H1 (cell line): ENCODE data around the gene AGPAT3. TPM values are rescaled to one million over a fixed set of nuclear protein-coding genes. Genes with fewer than 3 reads are reported as not detected.

ENCODE experiments used
- CTCF ChIA-PET: fragments of 300-600 bp; sonication (Branson Sonifier 250); formaldehyde crosslinking; loops from one replicate; lab custom pipeline; 2021; ENCODE audit not compliant: partially characterized antibody; lab: Charles Lee
- POLR2A ChIA-PET: fragments of 300-600 bp; sonication (Branson Sonifier 250); formaldehyde crosslinking; loops from one replicate; lab custom pipeline; 2021; ENCODE audit warnings: inconsistent platforms; ENCODE audit not compliant: partially characterized antibody; lab: Charles Lee
- DNase-seq, 2 experiments: peaks; one replicate each; pipeline versions ENCODE4 v3.0.0 to v3.0.0-alpha.2; 2010 to 2022; ENCODE audit warnings: low spot score in 2 of 2, low read depth in 1 of 2, mixed read lengths in 1 of 2
- FAIRE-seq: peaks from 2 replicates; lab custom pipeline; 2011; peaks lifted over from hg19 to GRCh38; lab: Jason Lieb, UNC
- H2AFZ ChIP-seq: 2 replicates; pipeline ENCODE4 v1.8.1; 2012; ENCODE audit warnings: low read length, inconsistent platforms
- H2AK5ac ChIP-seq: 2 replicates; pipeline ENCODE4 v1.6.1; 2013; ENCODE audit warnings: low read depth, low read length
- H2BK120ac ChIP-seq: replicated peaks from 2 replicates; pipeline ENCODE3; 2013; ENCODE audit warnings: low read depth, low read length, inconsistent platforms
- H2BK12ac ChIP-seq: 2 replicates; pipeline ENCODE4 v1.6.1; 2013; ENCODE audit warnings: low read depth, low read length
- H2BK15ac ChIP-seq: 2 replicates; pipeline ENCODE4 v1.6.1; 2013; ENCODE audit warnings: low read length
- H2BK20ac ChIP-seq: 2 replicates; pipeline ENCODE4 v1.6.1; 2013; ENCODE audit warnings: low read length
- H2BK5ac ChIP-seq: 2 replicates; pipeline ENCODE4 v1.6.1; 2013; ENCODE audit warnings: low read depth, low read length
- H3K14ac ChIP-seq: 2 replicates; pipeline ENCODE4 v1.6.1; 2013; ENCODE audit warnings: inconsistent platforms; ENCODE audit not compliant: insufficient read length
- H3K18ac ChIP-seq: 2 replicates; pipeline ENCODE4 v1.6.1; 2013; ENCODE audit warnings: low read length; ENCODE audit errors: extremely low read depth
- H3K23ac ChIP-seq: 2 replicates; pipeline ENCODE4 v1.6.1; 2013; ENCODE audit warnings: inconsistent platforms; ENCODE audit not compliant: insufficient read length
- H3K23me2 ChIP-seq: 2 replicates; pipeline ENCODE4 v1.6.1; 2013; ENCODE audit warnings: low read depth, low read length
- H3K27ac ChIP-seq: 2 replicates; pipeline ENCODE4 v1.6.1; 2011; ENCODE audit warnings: low read depth, low read length, inconsistent platforms
- H3K27me3 ChIP-seq, 4 experiments: replicated peaks in 1 of 4; 1 replicate in 1 of 4; 2 replicates in 3 of 4; pipeline versions ENCODE4 v1.6.1 to v1.8.1; 2011 to 2013; ENCODE audit warnings: low read length in 3 of 4, mild to moderate bottlenecking in 3 of 4, inconsistent platforms in 2 of 4, mixed read lengths in 2 of 4, moderate library complexity in 1 of 4; ENCODE audit not compliant: control insufficient read depth in 3 of 4, insufficient read depth in 3 of 4; ENCODE audit errors: extremely low read depth in 1 of 4
- H3K36me3 ChIP-seq, 4 experiments: 2 replicates each; pipeline versions ENCODE4 v1.6.1 to v1.8.1; 2011 to 2013; ENCODE audit warnings: mild to moderate bottlenecking in 4 of 4, low read length in 3 of 4, moderate library complexity in 2 of 4, control low read depth in 1 of 4, inconsistent platforms in 1 of 4; ENCODE audit not compliant: insufficient read depth in 4 of 4, control insufficient read depth in 2 of 4
- H3K4ac ChIP-seq: replicated peaks from 2 replicates; pipeline ENCODE3; 2013; ENCODE audit warnings: low read length, low read depth, mixed read lengths, inconsistent platforms; ENCODE audit not compliant: insufficient read length
- H3K4me1 ChIP-seq, 4 experiments: replicated peaks in 1 of 4; 1 replicate in 1 of 4; 2 replicates in 3 of 4; pipeline versions ENCODE4 v1.6.1 to v1.8.1; 2011 to 2013; ENCODE audit warnings: low read length in 3 of 4, inconsistent platforms in 2 of 4, mixed read lengths in 1 of 4; ENCODE audit not compliant: insufficient read depth in 4 of 4, control insufficient read depth in 3 of 4
- H3K4me2 ChIP-seq, 2 experiments: 2 replicates each; pipeline versions ENCODE4 v1.6.1 to v1.8.1; 2011 to 2013; ENCODE audit warnings: low read depth in 2 of 2, low read length in 2 of 2, control low read depth in 1 of 2, inconsistent platforms in 1 of 2, mild to moderate bottlenecking in 1 of 2; ENCODE audit not compliant: insufficient read depth in 1 of 2
- H3K4me3 ChIP-seq, 4 experiments: fragments of 200-600, 300-600 bp in 1 of 4; sonication (generic), shearing (Covaris generic), sonication (Bioruptor Twin) in 1 of 4; 2 replicates each; pipeline versions ENCODE4 v1.5.1 to v1.8.1; 2011 to 2016; ENCODE audit warnings: low read length in 4 of 4, low read depth in 3 of 4, control low read depth in 2 of 4, inconsistent platforms in 2 of 4, mild to moderate bottlenecking in 2 of 4, mixed read lengths in 1 of 4, moderate library complexity in 1 of 4; ENCODE audit not compliant: insufficient read depth in 2 of 4; ENCODE audit errors: extremely low read depth in 1 of 4
- H3K56ac ChIP-seq: replicated peaks from 2 replicates; pipeline ENCODE3; 2013; ENCODE audit warnings: low read depth, mild to moderate bottlenecking, mixed read lengths, low read length, inconsistent platforms; ENCODE audit not compliant: insufficient read length
- H3K79me1 ChIP-seq: 2 replicates; pipeline ENCODE4 v1.6.1; 2013; ENCODE audit warnings: low read depth, low read length, control low read depth
- H3K79me2 ChIP-seq, 2 experiments: 2 replicates each; pipeline versions ENCODE4 v1.6.1 to v1.8.1; 2012 to 2013; ENCODE audit warnings: low read length in 2 of 2, mild to moderate bottlenecking in 2 of 2, inconsistent platforms in 1 of 2; ENCODE audit not compliant: insufficient read depth in 2 of 2, control insufficient read depth in 1 of 2
- H3K9ac ChIP-seq, 4 experiments: replicated peaks in 1 of 4; 1 replicate in 1 of 4; 2 replicates in 3 of 4; pipeline versions ENCODE4 v1.6.1 to v1.8.1; 2011 to 2013; ENCODE audit warnings: low read depth in 3 of 4, low read length in 3 of 4, control low read depth in 2 of 4, mild to moderate bottlenecking in 2 of 4, moderate library complexity in 2 of 4, inconsistent platforms in 1 of 4; ENCODE audit errors: extremely low read depth in 1 of 4
- H3K9me3 ChIP-seq, 2 experiments: 2 replicates each; pipeline versions ENCODE4 v1.6.1 to v1.8.1; 2012 to 2013; ENCODE audit warnings: mild to moderate bottlenecking in 2 of 2, moderate library complexity in 2 of 2, control low read depth in 1 of 2, inconsistent platforms in 1 of 2, low read depth in 1 of 2, low read length in 1 of 2, mixed read lengths in 1 of 2; ENCODE audit not compliant: insufficient read depth in 2 of 2
- H4K20me1 ChIP-seq, 2 experiments: replicated peaks in 1 of 2; 2 replicates each; pipeline versions ENCODE3 to v1.8.1; 2011 to 2013; ENCODE audit warnings: inconsistent platforms in 2 of 2, low read length in 2 of 2, mild to moderate bottlenecking in 1 of 2; ENCODE audit not compliant: insufficient read depth in 2 of 2, control insufficient read depth in 1 of 2
- H4K5ac ChIP-seq: 2 replicates; pipeline ENCODE4 v1.6.1; 2013; ENCODE audit warnings: low read length, low read depth, mixed read lengths, inconsistent platforms; ENCODE audit not compliant: insufficient read length
- H4K8ac ChIP-seq: 2 replicates; pipeline ENCODE4 v1.8.0; 2013; ENCODE audit warnings: mild to moderate bottlenecking, moderate library complexity, low read length, inconsistent platforms; ENCODE audit not compliant: insufficient read depth; ENCODE audit errors: extremely low read depth
- H4K91ac ChIP-seq: replicated peaks from 2 replicates; pipeline ENCODE3; 2013; ENCODE audit warnings: low read length, mixed read lengths, inconsistent platforms; ENCODE audit not compliant: insufficient read length
- ATF3 ChIP-seq: IDR thresholded peaks from 2 replicates; pipeline ENCODE4 v1.6.1; 2011; ENCODE audit warnings: low read depth, mild to moderate bottlenecking, low read length; ENCODE audit not compliant: insufficient read depth
- BACH1 ChIP-seq: IDR thresholded peaks from 2 replicates; pipeline ENCODE4 v1.6.1; 2012; ENCODE audit warnings: low read length, improper control_type of control experiment
- CBX5 ChIP-seq: fragments of 300-800, 300-1000 bp; sonication (generic); IDR thresholded peaks from 2 replicates; pipeline ENCODE4 v1.7.1; 2016; ENCODE audit warnings: antibody characterized with exemption, low read length, low read depth
- EZH2 ChIP-seq: fragments of 200-600 bp; sonication (generic); IDR thresholded peaks from 2 replicates; pipeline ENCODE4 v1.7.1; 2012; ENCODE audit warnings: low read depth, mild to moderate bottlenecking, moderate library complexity, low read length, inconsistent platforms; ENCODE audit not compliant: severe bottlenecking
- FOSL1 ChIP-seq: IDR thresholded peaks from 2 replicates; pipeline ENCODE4 v1.6.1; 2011; ENCODE audit warnings: mild to moderate bottlenecking, low read depth, low read length, moderate library complexity; ENCODE audit not compliant: insufficient read depth
- JUN ChIP-seq: IDR thresholded peaks from 2 replicates; pipeline ENCODE4 v1.6.1; 2011; ENCODE audit warnings: low read depth, mild to moderate bottlenecking, improper control_type of control experiment, low read length
- JUND ChIP-seq: IDR thresholded peaks from 2 replicates; pipeline ENCODE4 v1.6.1; 2011; ENCODE audit warnings: mild to moderate bottlenecking, improper control_type of control experiment, low read length
- MAX ChIP-seq: IDR thresholded peaks from 2 replicates; pipeline ENCODE4 v1.6.1; 2012; ENCODE audit warnings: inconsistent platforms
- PHF8 ChIP-seq: fragments of 200-600 bp; sonication (generic); conservative IDR thresholded peaks from 2 replicates; pipeline ENCODE4 v1.7.1; 2012; ENCODE audit warnings: low read depth, mild to moderate bottlenecking, inconsistent platforms, low read length, moderate library complexity
- RAD21 ChIP-seq, 2 experiments: IDR thresholded peaks in 1 of 2; conservative IDR thresholded peaks in 1 of 2; 2 replicates each; pipeline ENCODE4 v1.6.1; 2011; ENCODE audit warnings: low read depth in 2 of 2, low read length in 2 of 2, improper control_type of control experiment in 1 of 2, inconsistent platforms in 1 of 2, mild to moderate bottlenecking in 1 of 2, moderate library complexity in 1 of 2
- RBBP5 ChIP-seq: IDR thresholded peaks from 2 replicates; pipeline ENCODE4 v1.7.1; 2012; ENCODE audit warnings: low read depth, mild to moderate bottlenecking, inconsistent platforms, low read length, moderate library complexity, borderline replicate concordance
- SIRT6 ChIP-seq: IDR thresholded peaks from one replicate; pipeline ENCODE4 v1.7.1; 2012; ENCODE audit warnings: low read length, inconsistent platforms
- SP2 ChIP-seq: IDR thresholded peaks from 2 replicates; pipeline ENCODE4 v1.6.1; 2012; ENCODE audit warnings: mild to moderate bottlenecking, low read length, inconsistent platforms
- SRF ChIP-seq: IDR thresholded peaks from 2 replicates; pipeline ENCODE4 v1.6.1; 2011; ENCODE audit warnings: mild to moderate bottlenecking, low read depth, low read length, moderate library complexity
- WGBS, 2 experiments: shearing (Covaris generic) in 1 of 2; methylation state at CpG; one replicate each; pipeline versions ENCODE4 v1.1.6 to v1.1.7; 2013 to 2015; ENCODE audit warnings: low lambda C conversion rate in 2 of 2, mixed read lengths in 2 of 2, inconsistent platforms in 1 of 2, low coverage in 1 of 2, missing lambda C conversion rate in 1 of 2; ENCODE audit not compliant: insufficient replicate concordance in 2 of 2, insufficient coverage in 1 of 2, insufficient read length in 1 of 2; ENCODE audit errors: extremely low coverage in 1 of 2, missing lambda C conversion rate in 1 of 2; 5-methylcytosine and 5-hydroxymethylcytosine counted together
- polyA plus RNA-seq, 7 experiments: library from polyadenylated mRNA; depleted of rRNA in 3 of 7; stranded (reverse) in 5 of 7; unstranded in 2 of 7; fragments of >200 nt in 5 of 7; fragments of 200-250 nt in 2 of 7; gene quantifications; 1 replicate in 5 of 7; 2 replicates in 1 of 7; 4 replicates in 1 of 7; pipeline versions ENCODE4 v1.2.1 to v1.2.3, GENCODE V29; 2011 to 2013; ENCODE audit warnings: missing spikeins in 2 of 7, mixed read lengths in 2 of 7
- total RNA-seq: library from RNA; stranded (reverse); fragmentation: NEBNext Ultra II Directional; extraction: Animal tissue kit (Norgen Biotek cat#: 25700); gene quantifications from 2 replicates; pipeline ENCODE4 v1.2.1, GENCODE V29; 2021

The AGPAT3 gene
- total and polyA plus RNA-seq, 2 of the 8 experiments (the other 6 are each of a cell fraction or from before 2014, with no cell fraction given), result 5.8 to 7.3 TPM

- Histone ChIP-seq H4K20me1 (no peaks in the 10 kb centered on the region), H3K4me3 (no peak overlapping the region), H2BK5ac (no peak overlapping the region), H3K9ac (no peak overlapping the region), H3K79me1 (no peaks in the 10 kb centered on the region), H3K36me3 (no peaks in the 10 kb centered on the region), H3K27ac (no peak overlapping the region), H3K14ac (no peak overlapping the region), H3K4me1 (peaks cover 0 to 9% (median 7%) of the 10 kb centered on the region in 4 experiments; a peak in 5 of 7 replicates), H3K4ac (no peak overlapping the region), H3K23ac (no peak overlapping the region), H3K18ac (no peak overlapping the region), H4K91ac (no peak overlapping the region), H3K79me2 (no peaks in the 10 kb centered on the region), H2AK5ac (no peak overlapping the region), H3K4me2 (no peak overlapping the region), H2BK15ac (no peak overlapping the region), H2AFZ (no peak overlapping the region), H4K8ac (no peak overlapping the region), H3K23me2 (no peaks in the 10 kb centered on the region), H2BK20ac (no peak overlapping the region), H4K5ac (no peak overlapping the region), H3K27me3 (no peaks in the 10 kb centered on the region), H2BK120ac (no peak overlapping the region), H3K9me3 (peaks cover 0 to 1% of the 10 kb centered on the region in 2 experiments; a peak in 1 of 4 replicates), H2BK12ac (no peak overlapping the region), H3K56ac (no peak overlapping the region)
- CTCF ChIA-PET, result interaction anchor here (0.6 to 2.1 kb wide), 6 partner anchors 10 to 47 kb away, joined by 3 to 8 read pairs (median 3); no protein-coding TSS in a partner anchor
- WGBS, 2 experiments, result 85% methylated on average over 3 of the region's 3 CpGs; no CpG with 5 or more reads in 1 of the 2 experiments
- POLR2A ChIA-PET, result no interaction called here
- FAIRE-seq (no peak), DNase-seq (no peak)
- TF ChIP-seq SP2 (no peak), PHF8 (no peak), RBBP5 (no peak), JUN (no peak), ATF3 (no peak), JUND (no peak), MAX (no peak), EZH2 (no peak), SRF (no peak), FOSL1 (no peak), SIRT6 (no peak), BACH1 (no peak), CBX5 (no peak), RAD21 (IDR thresholded peaks at IDR 0.05 in 1 of 2, conservative IDR thresholded peaks at IDR 0.05 in 1 of 2; ENCODE audit: low read depth in 2 of 2, low read length in 2 of 2) (no peak)
Measured at GRCh38 chr21:43892334-43892733, 27.3 kb downstream of the AGPAT3 start.
